NCI-H2171 (cell line): ENCODE results near the gene OR2AJ1.

Experiments
- DNase-seq: peaks from one replicate; lab custom pipeline; 2025; lab: John Stamatoyannopoulos, UW

Gene OR2AJ1, protein sequence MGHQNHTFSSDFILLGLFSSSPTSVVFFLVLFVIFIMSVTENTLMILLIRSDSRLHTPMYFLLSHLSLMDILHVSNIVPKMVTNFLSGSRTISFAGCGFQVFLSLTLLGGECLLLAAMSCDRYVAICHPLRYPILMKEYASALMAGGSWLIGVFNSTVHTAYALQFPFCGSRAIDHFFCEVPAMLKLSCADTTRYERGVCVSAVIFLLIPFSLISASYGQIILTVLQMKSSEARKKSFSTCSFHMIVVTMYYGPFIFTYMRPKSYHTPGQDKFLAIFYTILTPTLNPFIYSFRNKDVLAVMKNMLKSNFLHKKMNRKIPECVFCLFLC

GRCh38 chr1:247924868-247925267 is at the start of gene OR2AJ1:
OR2AJ1 (plus strand) TSS chr1:247924889; CDS start chr1:247933769, 8,880 bp downstream.
- no peak for DNase-seq

- DNase-seq: no peak
Observed at GRCh38 chr1:247883346-247883745, 41.3 kb upstream of the OR2AJ1 start.

GRCh38 chr1:247884797-247885413 is 39.8 kb upstream of the OR2AJ1 start:
- DNase-seq: no peak

DNA sequence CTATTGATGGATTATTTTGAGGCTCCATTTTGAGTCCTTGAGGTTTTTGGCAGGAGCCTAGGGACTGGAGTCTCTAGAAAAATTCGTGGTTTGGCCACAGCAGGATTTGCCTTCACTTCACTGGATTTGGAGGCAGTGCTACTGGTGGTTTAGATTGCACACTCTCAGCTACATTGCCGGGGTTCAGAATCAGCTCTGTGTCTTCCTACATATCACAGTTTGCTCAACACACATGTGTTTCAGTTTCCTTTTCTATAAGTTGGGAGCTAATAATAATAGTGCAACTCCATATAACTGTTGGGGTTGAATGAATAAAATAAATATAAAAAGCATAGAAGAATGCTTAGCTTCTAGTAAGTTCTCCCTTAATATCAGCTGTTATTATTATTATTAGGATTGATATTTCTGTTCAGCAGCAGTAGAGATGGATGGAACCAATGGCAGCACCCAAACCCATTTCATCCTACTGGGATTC is 29.5 kb upstream of the OR2AJ1 start, which contains the start of gene OR2W3:
Gene OR2W3 (plus strand): TSS at position 425 of the 475 bp plus-strand sequence. CDS start 0 bp downstream, at position 425.
- DNase-seq: no peak

DNA sequence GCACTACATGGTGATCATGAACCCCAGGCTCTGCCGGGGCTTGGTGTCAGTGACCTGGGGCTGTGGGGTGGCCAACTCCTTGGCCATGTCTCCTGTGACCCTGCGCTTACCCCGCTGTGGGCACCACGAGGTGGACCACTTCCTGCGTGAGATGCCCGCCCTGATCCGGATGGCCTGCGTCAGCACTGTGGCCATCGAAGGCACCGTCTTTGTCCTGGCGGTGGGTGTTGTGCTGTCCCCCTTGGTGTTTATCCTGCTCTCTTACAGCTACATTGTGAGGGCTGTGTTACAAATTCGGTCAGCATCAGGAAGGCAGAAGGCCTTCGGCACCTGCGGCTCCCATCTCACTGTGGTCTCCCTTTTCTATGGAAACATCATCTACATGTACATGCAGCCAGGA is 28.7 kb upstream of the OR2AJ1 start:
- DNase-seq: no peak

- DNase-seq: no peak
Observed at GRCh38 chr1:247904122-247904521, 20.6 kb upstream of the OR2AJ1 start.

GRCh38 chr1:247905181-247905580 is 19.5 kb upstream of the OR2AJ1 start:
- DNase-seq: no peak

- no peak for DNase-seq
Observed at GRCh38 chr1:247905910-247906503, 18.7 kb upstream of the OR2AJ1 start.

DNA sequence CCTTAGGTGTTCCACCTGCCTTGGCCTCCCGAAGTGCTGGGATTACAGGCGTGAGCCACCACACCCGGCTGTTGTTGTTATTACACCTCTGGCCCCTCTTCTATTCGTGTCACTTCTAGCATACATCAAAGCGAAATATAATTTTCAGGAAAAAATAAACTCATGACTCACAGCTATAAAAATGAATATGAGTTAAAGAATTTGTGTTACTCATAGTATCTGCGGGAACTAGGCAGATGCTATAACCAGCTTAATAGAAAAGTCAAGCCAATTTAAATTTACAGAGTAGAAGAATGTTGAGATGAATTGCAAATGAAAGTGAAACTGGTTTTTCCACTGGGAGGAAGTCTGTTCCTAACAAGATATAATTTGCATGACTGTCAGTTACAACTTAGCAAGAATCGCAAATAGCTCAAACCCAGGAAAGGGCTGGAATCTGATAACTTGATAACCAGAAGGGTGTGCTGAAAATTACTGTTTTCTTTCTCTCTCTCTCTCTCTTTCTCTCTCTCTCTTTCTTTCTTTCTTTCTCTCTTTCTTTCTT is 18.1 kb upstream of the OR2AJ1 start:
- no peak for DNase-seq

DNA sequence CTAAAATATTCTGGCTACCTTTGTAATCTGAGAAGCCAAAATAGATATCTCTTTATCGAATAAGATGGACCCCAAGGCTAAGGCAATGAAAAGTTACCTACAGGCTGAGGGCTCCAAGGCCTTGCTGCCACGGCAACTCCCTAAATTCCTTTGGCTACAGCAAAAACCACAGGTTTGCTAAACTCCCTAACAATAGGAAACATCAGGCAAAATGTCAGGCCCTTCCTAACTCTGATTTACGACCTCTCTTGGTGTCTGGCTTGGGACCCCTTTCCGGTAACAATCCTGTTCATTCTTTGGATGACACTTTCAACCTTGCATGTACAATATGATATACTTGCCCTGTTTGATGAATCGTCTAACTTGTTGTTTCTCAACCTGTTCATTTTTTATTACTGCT is 15.9 kb upstream of the OR2AJ1 start:
- no peak for DNase-seq

DNA sequence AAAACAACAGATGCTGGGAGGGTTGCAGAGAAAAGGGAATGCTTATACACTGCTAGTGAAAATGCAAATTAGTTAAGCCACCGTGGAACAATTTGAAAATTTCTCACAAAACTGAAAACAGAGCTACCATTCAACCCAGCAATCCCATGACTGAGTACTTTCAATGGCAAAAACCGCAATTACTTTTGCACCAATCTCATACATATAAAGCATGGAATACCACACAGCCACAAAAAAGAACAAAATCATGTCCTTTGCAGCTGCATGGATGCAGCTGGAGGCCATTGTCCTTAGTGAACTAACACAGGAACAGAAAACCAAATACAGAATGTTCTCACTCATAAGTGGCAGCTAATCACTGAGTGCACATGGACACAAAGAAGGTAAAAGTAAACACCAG is 10.9 kb upstream of the OR2AJ1 start:
- no peak for DNase-seq

- DNase-seq: no peak
Observed at GRCh38 chr1:247914941-247915662, 9.6 kb upstream of the OR2AJ1 start.

- DNase-seq: no peak
Observed at GRCh38 chr1:247919952-247920351, 4.7 kb upstream of the OR2AJ1 start, which contains the start of gene OR2T8. OR2T8 (plus strand) TSS chr1:247920252; CDS start chr1:247921018, 766 bp downstream.

- no peak for DNase-seq
Observed at GRCh38 chr1:247923941-247924340, 748 bp upstream of the OR2AJ1 start.

DNA sequence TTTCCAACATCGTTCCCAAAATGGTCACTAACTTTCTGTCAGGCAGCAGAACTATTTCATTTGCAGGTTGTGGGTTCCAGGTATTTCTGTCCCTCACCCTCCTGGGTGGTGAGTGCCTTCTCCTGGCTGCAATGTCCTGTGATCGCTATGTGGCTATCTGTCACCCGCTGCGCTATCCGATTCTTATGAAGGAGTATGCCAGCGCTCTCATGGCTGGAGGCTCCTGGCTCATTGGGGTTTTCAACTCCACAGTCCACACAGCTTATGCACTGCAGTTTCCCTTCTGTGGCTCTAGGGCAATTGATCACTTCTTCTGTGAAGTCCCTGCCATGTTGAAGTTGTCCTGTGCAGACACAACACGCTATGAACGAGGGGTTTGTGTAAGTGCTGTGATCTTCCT is 9.3 kb downstream of the OR2AJ1 start:
- DNase-seq: no peak

- DNase-seq: no peak
Observed at GRCh38 chr1:247935781-247936180, 11.1 kb downstream of the OR2AJ1 start.

- DNase-seq: no peak
Observed at GRCh38 chr1:247936415-247936814, 11.7 kb downstream of the OR2AJ1 start.

GRCh38 chr1:247936965-247937734 is 12.5 kb downstream of the OR2AJ1 start:
- peak; percentile 93 for DNase-seq

GRCh38 chr1:247942624-247943023 is 17.9 kb downstream of the OR2AJ1 start:
- DNase-seq: no peak

DNA sequence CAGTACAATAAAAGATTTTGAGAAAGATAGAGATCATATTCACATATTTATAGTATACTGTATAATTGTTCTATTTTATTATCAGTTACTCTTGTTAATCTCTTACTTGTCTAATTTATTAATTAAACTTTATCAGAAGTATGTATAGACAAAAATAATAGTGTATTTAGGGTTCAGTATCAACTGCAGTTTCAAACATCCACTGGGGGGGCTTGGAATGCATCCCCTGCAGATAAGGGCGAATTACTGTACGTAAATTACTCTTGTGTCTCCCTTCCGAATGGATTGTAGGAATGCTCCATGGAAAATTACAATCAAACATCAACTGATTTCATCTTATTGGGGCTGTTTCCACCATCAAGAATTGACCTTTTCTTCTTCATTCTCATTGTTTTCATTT is 23.9 kb downstream of the OR2AJ1 start, which contains the start of gene OR2L8:
Gene OR2L8 (plus strand): TSS at position 301 of the 400 bp plus-strand sequence. CDS start 0 bp downstream, at position 301.
- DNase-seq: no peak

- DNase-seq: no peak
Observed at GRCh38 chr1:247953408-247953807, 28.7 kb downstream of the OR2AJ1 start.
